Measurements from ENCODE around the gene USP34.

DNA sequence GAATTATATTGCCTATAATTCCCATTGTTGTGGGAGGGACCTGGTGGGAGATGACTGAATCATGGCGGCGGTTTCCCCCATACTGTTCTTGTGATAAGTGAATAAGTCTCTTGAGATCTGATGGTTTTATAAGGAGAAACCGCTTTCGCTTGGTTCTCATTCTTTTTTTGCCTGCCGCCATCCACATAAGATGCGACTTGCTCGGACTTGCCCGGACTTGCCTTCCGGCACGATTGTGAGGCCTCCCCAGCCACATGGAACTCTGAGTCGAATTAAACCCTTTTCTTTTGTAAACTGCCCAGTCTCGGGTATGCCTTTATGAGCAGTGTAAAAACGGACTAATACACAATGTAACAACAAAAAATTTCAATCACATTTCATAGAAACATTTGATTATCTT lies 193.1 kb downstream of the USP34 start:
- TF ChIP-seq, protein P1, sequence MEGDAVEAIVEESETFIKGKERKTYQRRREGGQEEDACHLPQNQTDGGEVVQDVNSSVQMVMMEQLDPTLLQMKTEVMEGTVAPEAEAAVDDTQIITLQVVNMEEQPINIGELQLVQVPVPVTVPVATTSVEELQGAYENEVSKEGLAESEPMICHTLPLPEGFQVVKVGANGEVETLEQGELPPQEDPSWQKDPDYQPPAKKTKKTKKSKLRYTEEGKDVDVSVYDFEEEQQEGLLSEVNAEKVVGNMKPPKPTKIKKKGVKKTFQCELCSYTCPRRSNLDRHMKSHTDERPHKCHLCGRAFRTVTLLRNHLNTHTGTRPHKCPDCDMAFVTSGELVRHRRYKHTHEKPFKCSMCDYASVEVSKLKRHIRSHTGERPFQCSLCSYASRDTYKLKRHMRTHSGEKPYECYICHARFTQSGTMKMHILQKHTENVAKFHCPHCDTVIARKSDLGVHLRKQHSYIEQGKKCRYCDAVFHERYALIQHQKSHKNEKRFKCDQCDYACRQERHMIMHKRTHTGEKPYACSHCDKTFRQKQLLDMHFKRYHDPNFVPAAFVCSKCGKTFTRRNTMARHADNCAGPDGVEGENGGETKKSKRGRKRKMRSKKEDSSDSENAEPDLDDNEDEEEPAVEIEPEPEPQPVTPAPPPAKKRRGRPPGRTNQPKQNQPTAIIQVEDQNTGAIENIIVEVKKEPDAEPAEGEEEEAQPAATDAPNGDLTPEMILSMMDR (IDR thresholded peaks at IDR 0.05): no peak
- TF ChIP-seq EP300 (IDR thresholded peaks at IDR 0.05): no peak

Data from ovary (tissue), 3 donors.